Natural killer cell (primary cell): ENCODE results near the gene C1QTNF2. TPM values are rescaled to one million over a fixed set of nuclear protein-coding genes. Genes with fewer than 3 reads are reported as not detected.

ENCODE experiments used
- ATAC-seq, 3 donors: fragments of 150-1000 bp in 2 of 3; fragments of 200-7000 bp in 1 of 3; cut with Tn5 transposase; 1 replicate in 1 of 3; 2 replicates in 2 of 3; pipeline ENCODE4 v1.10.0; 2021; ENCODE audit warnings: mild to moderate bottlenecking in 2 of 3, moderate library complexity in 2 of 3
- DNase-seq, 2 donors: peaks; one replicate each; pipeline versions ENCODE4 v3.0.0 to v3.0.0-alpha.2; 2013 to 2021; ENCODE audit warnings: mixed read lengths in 1 of 2
- H3K27ac ChIP-seq: one replicate; pipeline ENCODE4 v1.5.1; 2013; ENCODE audit warnings: mild to moderate bottlenecking, low read length
- H3K27me3 ChIP-seq: one replicate; pipeline ENCODE4 v1.6.1; 2013; ENCODE audit warnings: low read length; ENCODE audit not compliant: control insufficient read depth, insufficient read depth
- H3K36me3 ChIP-seq: one replicate; pipeline ENCODE4 v1.6.1; 2013; ENCODE audit warnings: low read length; ENCODE audit not compliant: control insufficient read depth, insufficient read depth
- H3K4me1 ChIP-seq: one replicate; pipeline ENCODE4 v1.6.1; 2013; ENCODE audit warnings: low read length; ENCODE audit not compliant: control insufficient read depth, insufficient read depth
- H3K4me3 ChIP-seq: one replicate; pipeline ENCODE4 v1.5.1; 2013; ENCODE audit warnings: low read length
- H3K9me3 ChIP-seq: one replicate; pipeline ENCODE4 v1.6.1; 2013; ENCODE audit warnings: low read length; ENCODE audit not compliant: control insufficient read depth, insufficient read depth
- H3K27ac Mint-ChIP-seq, 2 donors: one replicate each; pipeline ENCODE4 v1.8.0; 2022; ENCODE audit warnings: mild to moderate bottlenecking in 2 of 2, mixed read lengths in 2 of 2, moderate library complexity in 1 of 2
- H3K27me3 Mint-ChIP-seq, 2 donors: one replicate each; pipeline ENCODE4 v1.8.0; 2022; ENCODE audit warnings: low read depth in 2 of 2, mixed read lengths in 2 of 2
- H3K36me3 Mint-ChIP-seq: one replicate; pipeline ENCODE4 v1.8.0; 2022; ENCODE audit warnings: mixed read lengths
- H3K4me1 Mint-ChIP-seq, 2 donors: one replicate each; pipeline ENCODE4 v1.8.0; 2022; ENCODE audit warnings: mixed read lengths in 2 of 2
- H3K4me3 Mint-ChIP-seq: one replicate; pipeline ENCODE4 v1.8.0; 2022; ENCODE audit warnings: mild to moderate bottlenecking, moderate library complexity, mixed read lengths
- H3K9me3 Mint-ChIP-seq, 2 donors: one replicate each; pipeline ENCODE4 v1.8.0; 2022; ENCODE audit warnings: mixed read lengths in 2 of 2
- WGBS: methylation state at CpG from one replicate; pipeline ENCODE4 v1.1.7; 2013; ENCODE audit warnings: missing lambda C conversion rate; ENCODE audit not compliant: insufficient coverage; 5-methylcytosine and 5-hydroxymethylcytosine counted together
- intact Hi-C: fragments of 100-400 bp; cut with micrococcal nuclease; formaldehyde crosslinking; loops from one replicate; pipeline ENCODE4 v1.14.2; 2022
- total RNA-seq, 4 donors: library from RNA; stranded (reverse); fragments of 120-200 nt in 1 of 4; gene quantifications; one replicate each; pipeline versions ENCODE4 v1.2.3 to v1.2.4, GENCODE V29; 2013 to 2022
- TF ChIP-seq, protein P1 (sequence below): fragments of 200-600 bp; IDR thresholded peaks from one replicate; pipeline ENCODE4 v1.8.0; 2022; ENCODE audit warnings: antibody characterized with exemption

C1QTNF2 gene
- total RNA-seq, 3 donors from 2014 or later (not counting 1 experiment from before 2014, with no cell fraction given): not detected

DNA sequence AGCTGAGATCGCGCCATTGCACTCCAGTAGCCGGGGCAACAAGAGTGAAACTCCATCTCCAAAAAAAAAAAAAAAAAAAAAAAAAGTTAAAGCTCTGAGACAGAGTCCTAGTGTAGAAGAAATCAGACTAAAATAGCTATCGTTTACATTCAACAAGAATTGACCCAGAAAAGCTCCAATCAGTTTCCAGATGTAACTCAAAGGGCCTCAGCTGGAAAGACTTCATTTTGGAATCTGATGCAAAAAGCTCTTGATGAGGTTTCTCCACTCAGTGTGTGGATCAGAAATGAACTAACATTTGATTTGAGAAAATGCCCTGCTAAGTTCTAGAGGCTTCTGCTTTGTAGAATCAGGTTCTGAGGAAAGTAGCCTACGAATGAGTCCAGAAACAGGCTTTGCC is 7.2 kb upstream of the C1QTNF2 start:
- Histone ChIP-seq H3K36me3 (no peaks in the 10 kb centered on the region), H3K27ac (no peak overlapping the region), H3K4me1 (no peaks in the 10 kb centered on the region), H3K4me3 (no peak overlapping the region), H3K27me3 (peaks cover 3% of the 10 kb centered on the region), H3K9me3 (no peaks in the 10 kb centered on the region)
- TF ChIP-seq, protein P1, sequence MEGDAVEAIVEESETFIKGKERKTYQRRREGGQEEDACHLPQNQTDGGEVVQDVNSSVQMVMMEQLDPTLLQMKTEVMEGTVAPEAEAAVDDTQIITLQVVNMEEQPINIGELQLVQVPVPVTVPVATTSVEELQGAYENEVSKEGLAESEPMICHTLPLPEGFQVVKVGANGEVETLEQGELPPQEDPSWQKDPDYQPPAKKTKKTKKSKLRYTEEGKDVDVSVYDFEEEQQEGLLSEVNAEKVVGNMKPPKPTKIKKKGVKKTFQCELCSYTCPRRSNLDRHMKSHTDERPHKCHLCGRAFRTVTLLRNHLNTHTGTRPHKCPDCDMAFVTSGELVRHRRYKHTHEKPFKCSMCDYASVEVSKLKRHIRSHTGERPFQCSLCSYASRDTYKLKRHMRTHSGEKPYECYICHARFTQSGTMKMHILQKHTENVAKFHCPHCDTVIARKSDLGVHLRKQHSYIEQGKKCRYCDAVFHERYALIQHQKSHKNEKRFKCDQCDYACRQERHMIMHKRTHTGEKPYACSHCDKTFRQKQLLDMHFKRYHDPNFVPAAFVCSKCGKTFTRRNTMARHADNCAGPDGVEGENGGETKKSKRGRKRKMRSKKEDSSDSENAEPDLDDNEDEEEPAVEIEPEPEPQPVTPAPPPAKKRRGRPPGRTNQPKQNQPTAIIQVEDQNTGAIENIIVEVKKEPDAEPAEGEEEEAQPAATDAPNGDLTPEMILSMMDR: no peak
- intact Hi-C loops: no loop called here
- Mint-ChIP-seq H3K4me1 (no peaks in the 10 kb centered on the region), H3K27me3 (peaks cover 32 to 66% of the 10 kb centered on the region in 2 donors), H3K4me3 (no peak overlapping the region), H3K9me3 (no peaks in the 10 kb centered on the region), H3K27ac (no peak overlapping the region), H3K36me3 (no peaks in the 10 kb centered on the region)
- 88% methylated on average over 2 of the region's 5 CpGs for WGBS
- ATAC-seq (no peak), DNase-seq (no peak)

DNA sequence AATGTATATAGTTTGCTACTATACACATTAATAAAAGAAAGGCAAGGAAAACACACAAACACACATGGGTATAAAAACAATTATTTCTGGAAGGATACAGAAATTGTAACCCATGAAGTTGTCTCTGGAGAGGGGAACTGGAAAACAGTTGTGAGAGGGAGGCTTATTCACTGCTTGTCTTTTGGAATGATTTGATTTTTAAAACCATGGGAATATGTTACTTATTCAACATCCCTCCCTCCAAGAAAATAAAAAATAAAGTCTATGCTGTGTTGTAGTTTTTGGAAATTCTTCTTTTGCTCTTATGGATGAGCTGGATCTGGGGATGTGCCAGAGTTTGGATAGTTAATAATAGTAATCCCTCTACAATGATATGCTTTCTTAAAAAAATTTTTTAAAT is 6.0 kb upstream of the C1QTNF2 start:
- Histone ChIP-seq H3K27me3 (peaks cover 5% of the 10 kb centered on the region), H3K27ac (no peak overlapping the region), H3K4me3 (no peak overlapping the region), H3K9me3 (no peaks in the 10 kb centered on the region), H3K36me3 (no peaks in the 10 kb centered on the region), H3K4me1 (no peaks in the 10 kb centered on the region)
- no peak overlapping the region for H3K4me3 Mint-ChIP-seq
- no peak overlapping the region for H3K27ac Mint-ChIP-seq
- no peak for DNase-seq
- intact Hi-C loops: no loop called here
- no peaks in the 10 kb centered on the region for H3K36me3 Mint-ChIP-seq
- ATAC-seq: no peak
- no peaks in the 10 kb centered on the region for H3K4me1 Mint-ChIP-seq
- peaks cover 38 to 71% of the 10 kb centered on the region in 2 donors for H3K27me3 Mint-ChIP-seq
- H3K9me3 Mint-ChIP-seq: no peaks in the 10 kb centered on the region
- TF ChIP-seq, protein P1: no peak

DNA sequence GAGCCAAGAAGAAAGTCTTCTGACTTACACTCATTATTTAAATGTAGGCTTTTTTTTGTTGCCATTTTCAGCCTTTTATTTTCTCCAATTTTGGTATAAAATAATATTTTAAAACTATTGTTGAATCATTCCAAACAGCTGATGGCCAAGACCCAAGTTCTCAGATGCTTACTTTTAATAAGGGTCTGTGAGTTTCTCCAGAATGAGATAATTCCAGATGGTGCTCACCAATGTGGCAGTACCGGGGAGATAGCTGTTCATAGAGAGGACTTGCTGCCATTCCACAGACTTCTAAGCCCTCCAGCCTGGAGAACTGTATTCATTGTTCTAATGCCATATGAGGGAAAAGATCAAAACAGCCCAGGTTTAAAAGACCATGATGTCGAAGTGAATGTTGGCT is 5.3 kb upstream of the C1QTNF2 start:
- Histone ChIP-seq H3K4me3 (no peak overlapping the region), H3K4me1 (no peaks in the 10 kb centered on the region), H3K27ac (no peak overlapping the region), H3K27me3 (peaks cover 10% of the 10 kb centered on the region), H3K9me3 (no peaks in the 10 kb centered on the region), H3K36me3 (no peaks in the 10 kb centered on the region)
- H3K4me1 Mint-ChIP-seq: no peaks in the 10 kb centered on the region
- intact Hi-C loops: no loop called here
- no peaks in the 10 kb centered on the region for H3K36me3 Mint-ChIP-seq
- DNase-seq (no peak), ATAC-seq (no peak)
- peaks cover 43 to 71% of the 10 kb centered on the region in 2 donors for H3K27me3 Mint-ChIP-seq
- no peaks in the 10 kb centered on the region for H3K9me3 Mint-ChIP-seq
- TF ChIP-seq, protein P1: no peak
- no peak overlapping the region for H3K4me3 Mint-ChIP-seq
- 92% methylated on average over 2 of the region's 2 CpGs for WGBS
- H3K27ac Mint-ChIP-seq: no peak overlapping the region

DNA sequence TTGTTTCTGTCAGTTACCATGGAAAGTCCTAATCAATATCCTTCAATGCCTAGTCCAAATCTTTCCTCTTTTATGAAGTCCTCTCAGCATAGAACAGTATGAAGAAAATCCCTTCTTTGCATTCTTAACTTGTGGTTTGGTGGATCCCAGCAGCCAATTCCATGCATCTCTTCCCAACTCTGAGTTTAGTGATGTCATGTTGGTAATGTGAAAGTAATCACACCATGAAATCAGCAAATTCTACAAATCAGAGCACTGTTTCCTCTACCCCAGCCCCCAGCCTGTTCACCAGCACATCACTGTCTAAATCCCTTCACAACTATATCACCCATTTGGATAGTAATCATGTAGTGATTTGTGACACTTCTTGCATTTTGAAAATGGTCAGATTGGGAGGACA is 4.7 kb upstream of the C1QTNF2 start:
- Mint-ChIP-seq H3K9me3 (no peaks in the 10 kb centered on the region), H3K4me3 (no peak overlapping the region), H3K27me3 (peaks cover 45 to 75% of the 10 kb centered on the region in 2 donors), H3K27ac (no peak overlapping the region), H3K4me1 (peaks cover 0 to 1% of the 10 kb centered on the region in 2 donors), H3K36me3 (no peaks in the 10 kb centered on the region)
- peaks cover 14% of the 10 kb centered on the region for H3K27me3 ChIP-seq
- H3K4me3 ChIP-seq: no peak overlapping the region
- no peaks in the 10 kb centered on the region for H3K36me3 ChIP-seq
- TF ChIP-seq, protein P1: no peak
- intact Hi-C loops: no loop called here
- no peaks in the 10 kb centered on the region for H3K9me3 ChIP-seq
- ATAC-seq: no peak
- no peak for DNase-seq
- H3K27ac ChIP-seq: no peak overlapping the region
- peaks cover 4% of the 10 kb centered on the region for H3K4me1 ChIP-seq
